GM18520 (cell line): ENCODE results near the gene PRIM2.
"Not testable (repeated sequence)": the region's sequence is repeated elsewhere in the genome, so short reads cannot be mapped to it uniquely, and the experiment has no call there.

ENCODE experiments used
- ATAC-seq: cut with Tn5 transposase; IDR thresholded peaks from one replicate; pipeline ENCODE4 v1.9.1; 2021; ENCODE audit not compliant: unreplicated experiment

Gene PRIM2

DNA sequence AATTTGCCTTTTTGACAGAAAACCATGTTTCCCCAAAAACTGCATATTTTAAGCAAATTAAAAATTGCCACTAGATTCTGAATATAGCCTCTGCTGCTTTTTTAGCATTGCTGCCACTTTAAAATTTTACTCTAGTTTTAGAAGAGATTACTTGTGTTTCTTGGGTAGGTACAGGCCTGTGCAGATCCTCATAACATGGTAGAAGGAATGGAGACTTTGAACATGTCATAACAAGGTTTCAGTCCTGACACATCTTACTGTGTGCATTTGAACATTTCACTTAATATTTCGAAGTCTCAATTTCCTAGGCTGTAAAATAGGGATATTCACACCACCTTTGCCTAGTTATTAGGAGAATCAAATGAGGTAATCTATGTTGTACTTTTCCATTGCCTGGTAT lies 259.6 kb downstream of the PRIM2 start:
- ATAC-seq: not testable (repeated sequence)

DNA sequence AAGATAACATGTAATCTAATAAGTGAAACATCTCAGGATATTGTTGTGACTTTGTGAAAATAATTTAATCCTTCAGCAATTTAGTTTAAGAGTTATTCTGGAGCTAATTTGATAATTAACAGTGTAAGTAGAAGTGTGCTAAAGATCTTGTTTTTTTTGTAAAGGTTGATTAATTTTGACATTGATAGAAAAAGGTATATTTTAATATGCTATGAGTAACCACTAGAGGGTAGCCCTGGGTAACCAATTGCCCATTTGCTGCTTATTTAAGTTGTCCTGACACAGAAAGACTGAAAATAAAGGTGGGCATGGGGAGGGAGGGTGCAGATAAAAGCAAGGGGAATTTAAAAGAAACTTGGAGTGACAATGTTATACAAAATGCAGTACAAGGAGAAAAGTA lies 262.1 kb downstream of the PRIM2 start:
- not testable (repeated sequence) for ATAC-seq

DNA sequence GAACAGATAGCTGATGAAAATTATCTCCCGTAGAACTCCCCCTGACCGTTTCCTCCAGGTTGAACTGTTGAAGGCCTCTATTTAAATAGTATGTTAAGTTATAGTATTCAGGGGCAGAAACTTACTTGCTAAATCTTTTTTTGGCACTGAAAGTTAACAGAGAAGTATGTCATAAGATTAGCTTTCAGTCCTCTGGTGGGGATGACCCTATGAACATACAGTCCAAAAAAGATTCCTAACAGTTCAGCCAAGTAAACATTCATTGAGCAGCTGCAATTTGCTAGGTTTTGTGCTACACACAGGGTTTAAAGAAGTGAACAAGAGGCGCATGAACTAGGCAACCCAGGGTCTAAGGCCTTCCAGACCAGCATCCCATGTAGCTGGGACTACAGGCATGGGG lies 264.2 kb downstream of the PRIM2 start:
- not testable (repeated sequence) for ATAC-seq

DNA sequence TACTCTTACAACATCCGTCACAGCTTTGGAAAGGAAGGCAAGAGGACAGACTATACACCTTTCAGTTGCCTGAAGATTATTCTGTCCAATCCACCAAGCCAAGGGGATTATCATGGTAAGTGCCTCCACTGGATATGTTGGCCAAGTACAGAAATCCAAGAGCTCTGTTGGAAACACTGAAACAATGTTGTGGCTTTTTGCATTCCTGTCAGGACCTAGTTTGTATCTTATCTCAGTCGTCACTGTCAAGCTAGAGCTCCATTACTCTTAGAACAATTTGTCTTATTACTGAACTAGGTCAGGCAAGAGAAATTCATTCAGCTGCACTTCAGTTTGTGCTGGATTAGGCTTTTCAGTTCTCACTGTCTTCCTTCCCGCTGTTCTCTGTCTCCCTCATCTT lies 283.7 kb downstream of the PRIM2 start:
- ATAC-seq: not testable (repeated sequence)

DNA sequence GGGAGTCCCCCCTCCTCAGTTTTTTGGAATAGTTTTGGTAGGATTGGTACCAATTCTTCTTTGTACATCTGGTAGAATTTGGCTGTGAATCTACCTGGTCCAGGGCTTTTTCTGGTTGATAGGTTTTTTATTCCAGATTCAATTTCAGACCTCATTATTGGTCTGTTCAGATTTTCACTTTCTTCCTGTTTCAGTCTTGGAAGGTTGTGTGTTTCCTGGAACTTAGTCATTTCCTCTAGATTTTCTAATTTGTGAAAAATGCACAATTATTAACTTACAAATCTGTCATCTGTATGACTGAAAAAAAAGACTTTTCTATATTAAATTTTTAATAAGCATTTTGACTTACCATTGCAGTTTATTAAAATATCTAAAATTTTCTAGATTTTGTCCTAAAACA lies 287.9 kb downstream of the PRIM2 start:
- ATAC-seq: not testable (repeated sequence)

DNA sequence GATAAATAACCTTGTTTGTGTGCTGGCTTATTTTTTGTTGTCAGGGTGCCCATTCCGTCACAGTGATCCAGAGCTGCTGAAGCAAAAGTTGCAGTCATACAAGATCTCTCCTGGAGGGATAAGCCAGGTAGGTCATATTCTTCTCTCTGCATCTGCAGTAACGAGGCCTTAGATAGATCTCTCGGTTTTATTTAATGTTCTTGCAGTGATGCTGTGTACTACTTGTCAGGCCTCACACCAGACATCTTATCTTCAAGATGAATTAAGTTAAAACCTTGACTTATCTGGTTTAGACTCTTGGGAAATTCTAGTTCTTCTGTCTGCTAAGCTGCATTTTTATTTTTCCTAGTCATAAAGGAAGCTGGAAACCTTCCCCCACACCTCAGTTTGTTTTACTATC lies 288.9 kb downstream of the PRIM2 start:
- not testable (repeated sequence) for ATAC-seq

DNA sequence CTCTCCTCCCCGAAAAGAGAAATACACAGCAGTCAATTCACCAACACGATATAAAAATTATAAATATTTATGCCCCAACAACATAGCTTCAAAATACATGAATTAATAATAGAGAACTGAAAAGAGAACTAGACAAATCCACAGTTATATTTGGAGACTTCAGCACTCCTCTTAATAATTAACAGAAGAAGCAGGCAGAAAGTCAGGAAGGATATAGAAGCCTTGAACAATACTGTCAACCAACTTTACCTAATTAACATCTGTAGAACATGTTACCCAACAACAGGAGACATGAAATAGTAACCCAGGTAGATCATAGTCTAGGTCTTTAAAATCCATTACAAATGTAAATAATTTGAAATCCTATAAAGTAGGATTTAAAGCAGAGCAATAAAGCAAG lies 293.2 kb downstream of the PRIM2 start:
- ATAC-seq: not testable (repeated sequence)

DNA sequence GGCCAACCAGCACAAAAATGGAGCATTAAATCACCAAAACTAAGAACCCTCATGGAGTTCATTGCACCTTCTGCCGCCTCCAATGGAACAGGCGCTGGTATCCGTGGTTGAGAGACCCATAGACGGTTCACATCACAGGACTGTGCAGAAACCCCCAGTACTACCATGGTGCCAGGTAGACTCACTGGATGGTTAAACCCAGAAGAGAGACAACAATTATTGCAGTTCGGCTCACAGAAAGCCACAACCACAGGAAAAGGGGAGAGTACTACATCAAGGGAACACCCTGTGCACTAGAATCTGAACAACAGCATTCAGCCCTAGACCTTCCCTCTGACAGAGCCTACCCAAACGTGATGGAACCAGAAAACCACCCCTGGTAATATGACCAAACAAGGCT lies 301.5 kb downstream of the PRIM2 start:
- ATAC-seq: not testable (repeated sequence)

DNA sequence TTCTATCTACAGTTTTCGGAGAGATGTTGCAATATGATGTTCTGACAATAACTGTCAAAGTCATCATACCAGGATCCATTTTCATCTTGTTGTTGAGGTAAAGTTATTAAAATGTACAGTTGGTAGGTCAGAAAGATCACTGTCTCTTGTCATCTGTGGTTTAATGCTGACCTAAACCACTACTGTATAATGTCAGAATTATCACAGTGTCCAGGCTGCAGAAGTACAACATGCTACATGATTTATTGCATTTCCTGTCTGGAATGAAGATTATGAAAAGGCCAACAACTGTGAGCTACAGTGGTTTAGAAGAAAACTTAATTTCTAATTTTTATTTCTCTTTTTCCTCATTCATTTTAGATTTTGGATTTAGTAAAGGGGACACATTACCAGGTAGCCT lies 314.3 kb downstream of the PRIM2 start:
- ATAC-seq: not testable (repeated sequence)

DNA sequence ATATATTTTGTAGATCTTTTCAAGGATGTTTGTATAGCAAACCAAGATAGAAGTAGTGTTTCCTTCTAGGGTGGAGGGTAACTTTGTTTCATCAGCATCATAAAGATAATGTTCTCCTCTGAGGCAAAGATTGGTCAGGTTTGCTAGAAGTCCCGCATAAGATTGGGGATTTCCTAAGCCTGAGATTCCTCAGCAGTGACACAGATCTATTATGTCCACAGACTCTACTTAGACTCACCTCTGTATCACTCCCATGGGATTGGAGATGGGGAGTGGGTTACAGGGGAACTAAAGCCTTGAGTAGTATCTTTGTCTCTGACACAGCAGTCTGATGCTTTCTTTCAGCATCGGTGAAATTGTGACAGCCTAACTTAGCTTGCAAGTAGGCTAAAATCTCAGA lies 341.1 kb downstream of the PRIM2 start:
- not testable (repeated sequence) for ATAC-seq

DNA sequence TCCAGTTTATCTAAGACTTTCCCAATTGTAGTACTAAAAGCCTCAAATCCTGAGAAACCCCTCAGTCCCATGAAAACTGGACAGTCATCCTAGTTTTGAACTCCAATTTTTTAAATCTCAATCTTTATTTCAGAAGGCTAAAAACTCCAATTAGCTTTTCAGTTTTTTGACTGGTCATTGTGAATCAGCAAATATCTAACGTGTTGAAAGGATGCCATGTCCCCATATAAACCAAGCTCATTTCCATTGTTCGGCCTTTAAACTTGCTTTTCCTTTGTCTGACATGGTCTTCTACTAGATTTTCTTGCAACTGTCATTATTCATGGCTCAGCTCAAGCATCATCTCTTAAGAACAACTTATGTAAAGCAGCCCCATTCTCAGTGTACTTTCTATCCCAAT lies 342.4 kb downstream of the PRIM2 start:
- not testable (repeated sequence) for ATAC-seq

DNA sequence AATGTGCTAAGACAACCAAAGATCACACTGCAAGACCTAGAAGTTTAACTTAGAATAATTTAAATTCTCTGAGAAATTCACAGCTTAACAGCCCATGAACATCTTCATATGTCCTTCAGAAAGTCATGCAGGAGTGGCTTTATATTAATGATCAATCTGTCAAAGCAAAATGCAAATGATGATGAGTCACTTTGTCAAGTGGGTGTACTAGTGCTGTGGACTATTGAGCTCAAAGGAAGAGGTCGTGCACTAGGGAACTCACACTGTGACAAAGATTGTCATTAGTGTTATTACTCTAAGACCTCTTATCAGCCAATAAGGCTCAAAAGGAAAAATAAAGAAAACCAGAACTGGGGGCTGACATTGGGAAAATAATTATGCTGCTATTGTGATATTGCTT lies 343.5 kb downstream of the PRIM2 start:
- ATAC-seq: peak; percentile 37

DNA sequence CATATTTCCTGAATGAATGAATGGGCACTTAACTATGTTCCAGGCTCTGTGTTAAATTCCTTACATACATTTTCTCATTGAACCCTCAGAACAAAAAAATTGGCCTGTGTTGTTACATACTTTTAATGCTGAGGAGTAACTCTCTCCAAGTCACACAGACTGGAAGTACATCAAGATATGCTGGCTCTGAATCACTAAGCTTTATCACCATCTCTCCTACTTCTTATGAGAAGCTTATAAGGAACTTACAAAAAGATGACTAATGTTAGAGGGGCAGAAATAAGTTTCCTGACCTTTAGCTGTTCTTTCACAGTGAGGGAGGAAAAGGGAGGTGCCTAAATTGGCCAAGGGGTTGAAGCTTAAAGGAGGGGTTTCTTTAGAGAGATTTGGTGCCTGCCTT lies 350.7 kb downstream of the PRIM2 start:
- not testable (repeated sequence) for ATAC-seq

DNA sequence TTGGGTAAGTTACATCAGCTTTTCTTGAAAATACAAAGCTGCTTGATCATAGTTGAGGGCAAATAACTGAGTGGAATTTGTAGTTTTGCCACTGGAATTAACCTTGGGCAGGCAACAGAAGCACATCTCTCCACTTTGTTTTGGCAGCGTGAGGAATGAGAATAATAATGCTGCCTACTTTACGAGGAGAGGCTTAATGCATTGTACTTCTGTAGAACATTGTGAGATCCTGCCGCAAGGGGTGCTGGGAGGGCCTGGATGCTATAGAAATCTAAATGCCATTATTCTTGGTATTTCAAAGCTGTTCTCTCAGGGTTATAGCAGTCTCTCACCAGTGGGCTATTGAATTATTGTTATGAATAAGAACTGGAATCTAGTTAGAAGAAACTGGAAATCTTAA lies 353.8 kb downstream of the PRIM2 start:
- ATAC-seq: not testable (repeated sequence)

DNA sequence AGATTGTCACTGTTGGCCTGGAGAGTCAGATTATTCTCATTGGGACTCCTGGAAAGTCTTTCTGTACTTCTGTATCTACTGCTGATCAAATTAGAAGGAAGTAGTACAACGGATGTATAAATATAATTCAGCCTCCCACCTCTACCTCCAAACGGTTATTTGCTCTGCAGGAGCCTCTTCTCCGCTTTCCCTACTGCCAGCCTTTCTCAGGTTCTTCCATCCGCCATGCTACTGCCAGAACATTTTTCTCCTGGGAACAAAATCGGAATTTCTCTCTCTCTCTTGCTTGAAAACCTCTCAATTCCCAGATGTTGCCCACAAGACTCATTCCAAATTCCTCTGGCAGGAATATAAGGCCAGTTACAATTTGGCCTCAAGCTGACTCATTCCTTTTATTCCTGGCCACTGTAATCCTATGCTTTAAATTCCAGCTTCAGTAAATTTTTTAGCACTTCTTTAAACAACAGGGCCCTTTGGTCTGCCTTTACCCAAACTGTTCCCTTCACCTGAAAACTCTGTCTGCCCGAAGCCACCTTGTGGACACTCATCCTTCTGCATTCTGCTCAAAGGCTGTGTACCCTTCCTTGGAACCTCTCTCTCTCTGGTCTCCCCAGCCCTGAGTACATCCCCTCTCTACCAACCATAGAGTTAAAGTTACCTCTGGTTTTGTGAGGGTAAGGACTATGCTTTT lies 354.7 kb downstream of the PRIM2 start:
- not testable (repeated sequence) for ATAC-seq

DNA sequence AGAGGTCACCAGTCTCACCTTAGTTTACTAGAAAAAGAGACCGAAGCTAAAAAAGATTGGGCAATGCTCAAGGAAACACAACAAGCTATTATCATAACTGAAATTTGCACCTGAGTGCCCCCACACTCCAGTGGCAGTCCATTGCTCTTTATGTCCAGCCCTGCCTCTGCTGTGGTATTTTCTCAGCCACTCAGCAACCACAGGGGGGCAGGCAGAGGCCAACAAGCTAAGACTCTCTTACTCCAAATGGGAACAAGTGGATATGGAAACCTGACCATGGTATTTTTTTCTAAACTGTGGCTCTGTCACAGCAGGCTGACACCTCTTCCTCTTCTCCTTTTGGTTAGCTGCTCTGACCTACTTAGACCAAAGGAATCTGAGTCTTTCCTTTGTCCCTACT lies 355.9 kb downstream of the PRIM2 start:
- ATAC-seq: not testable (repeated sequence)

DNA sequence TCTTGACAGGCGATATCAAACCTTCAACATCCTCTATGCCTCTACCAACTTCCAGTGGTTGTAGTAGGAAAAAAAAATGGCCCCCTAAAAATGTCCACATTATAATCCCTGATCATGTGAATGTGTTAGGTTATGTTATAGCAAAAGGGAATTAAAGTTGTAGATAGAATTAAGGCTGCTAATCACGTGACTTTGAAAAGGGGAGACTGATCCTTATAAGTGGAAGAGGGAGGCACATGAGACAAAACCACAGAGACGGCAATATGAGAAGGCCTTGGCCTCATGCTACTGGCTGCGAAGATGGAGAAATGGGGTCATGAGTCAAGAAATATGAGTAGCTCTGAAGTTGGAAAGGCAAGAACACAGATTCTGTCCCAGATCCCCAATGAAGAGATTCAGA lies 358.0 kb downstream of the PRIM2 start:
- ATAC-seq: not testable (repeated sequence)

DNA sequence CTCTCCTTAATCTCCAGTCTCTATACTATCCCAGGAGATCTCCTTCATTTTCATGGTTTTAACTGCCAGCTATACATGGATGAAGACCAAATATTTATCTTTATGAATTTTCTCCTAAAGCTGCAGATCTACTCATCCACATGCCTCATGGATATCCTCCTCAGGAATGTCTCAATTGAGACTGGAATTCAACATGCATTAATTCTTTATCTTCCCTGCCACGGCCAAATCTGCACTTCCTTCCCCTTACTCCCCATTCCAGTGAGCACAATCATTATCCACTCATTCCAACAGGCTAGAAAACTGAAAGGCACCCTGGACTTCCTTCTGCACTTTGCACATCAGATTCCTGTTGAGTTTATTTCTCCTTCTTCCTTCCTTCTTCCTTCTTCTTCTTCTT lies 379.0 kb downstream of the PRIM2 start:
- not testable (repeated sequence) for ATAC-seq
